Measurements from ENCODE around the gene S100A11.

Gene S100A11

GRCh38 chr1:152039886-152040285 is 3.1 kb upstream of the S100A11 start:
- Histone ChIP-seq H3K36me3 (ENCODE audit: control insufficient read depth in 2 of 2, insufficient read depth in 2 of 2, low read length in 2 of 2) (no peaks in the 10 kb centered on the region), H3K9ac (ENCODE audit: low read length in 2 of 2) (no peak overlapping the region), H3K27ac (ENCODE audit: low read length) (no peak overlapping the region), H3K9me3 (ENCODE audit: control insufficient read depth in 2 of 2, low read length in 2 of 2) (no peaks in the 10 kb centered on the region), H3K4me1 (ENCODE audit: control insufficient read depth, insufficient read depth, low read length) (peaks cover 10% of the 10 kb centered on the region), H3K27me3 (ENCODE audit: control insufficient read depth in 1 of 2, insufficient read depth in 2 of 2, low read length in 2 of 2) (peaks cover 0 to 6% of the 10 kb centered on the region in 2 donors), H3K4me3 (ENCODE audit: low read length in 2 of 2) (no peak overlapping the region)

GRCh38 chr1:152039461-152039860 is 2.7 kb upstream of the S100A11 start:
- no peak overlapping the region for H3K4me3 ChIP-seq (ENCODE audit: low read length in 2 of 2)

GRCh38 chr1:152038871-152039270 is 2.1 kb upstream of the S100A11 start:
- Histone ChIP-seq H3K9ac (ENCODE audit: low read length in 2 of 2) (no peak overlapping the region), H3K27me3 (ENCODE audit: control insufficient read depth in 1 of 2, insufficient read depth in 2 of 2, low read length in 2 of 2) (peaks cover 0 to 6% of the 10 kb centered on the region in 2 donors), H3K27ac (ENCODE audit: low read length) (no peak overlapping the region), H3K9me3 (ENCODE audit: control insufficient read depth in 2 of 2, low read length in 2 of 2) (no peaks in the 10 kb centered on the region), H3K36me3 (ENCODE audit: control insufficient read depth in 2 of 2, insufficient read depth in 2 of 2, low read length in 2 of 2) (no peaks in the 10 kb centered on the region), H3K4me3 (ENCODE audit: low read length in 2 of 2) (no peak overlapping the region), H3K4me1 (ENCODE audit: control insufficient read depth, insufficient read depth, low read length) (peaks cover 12% of the 10 kb centered on the region)

More at GRCh38 chr1:152039461-152039860, 2.7 kb upstream of the S100A11 start:
- no peaks in the 10 kb centered on the region for H3K9me3 ChIP-seq (ENCODE audit: control insufficient read depth in 2 of 2, low read length in 2 of 2)
- H3K9ac ChIP-seq (ENCODE audit: low read length in 2 of 2) = no peak overlapping the region
- no peak overlapping the region for H3K27ac ChIP-seq (ENCODE audit: low read length)
- H3K4me1 ChIP-seq (ENCODE audit: control insufficient read depth, insufficient read depth, low read length) = peaks cover 12% of the 10 kb centered on the region
- no peaks in the 10 kb centered on the region for H3K36me3 ChIP-seq (ENCODE audit: control insufficient read depth in 2 of 2, insufficient read depth in 2 of 2, low read length in 2 of 2)
- H3K27me3 ChIP-seq (ENCODE audit: control insufficient read depth in 1 of 2, insufficient read depth in 2 of 2, low read length in 2 of 2) = peaks cover 0 to 6% of the 10 kb centered on the region in 2 donors

GRCh38 chr1:152035539-152036266 is 1.1 kb downstream of the S100A11 start:
- peak overlapping the region; percentile 84 to 90 for H3K4me3 ChIP-seq (ENCODE audit: low read length in 2 of 2)
- H3K27me3 ChIP-seq (ENCODE audit: control insufficient read depth in 1 of 2, insufficient read depth in 2 of 2, low read length in 2 of 2) = no peaks in the 10 kb centered on the region
- peak overlapping the region; percentile 90 for H3K9ac ChIP-seq (ENCODE audit: low read length in 2 of 2)
- H3K4me1 ChIP-seq (ENCODE audit: control insufficient read depth, insufficient read depth, low read length) = peaks cover 12% of the 10 kb centered on the region
- peaks cover 5 to 7% of the 10 kb centered on the region in 2 donors for H3K36me3 ChIP-seq (ENCODE audit: control insufficient read depth in 2 of 2, insufficient read depth in 2 of 2, low read length in 2 of 2)
- H3K27ac ChIP-seq (ENCODE audit: low read length) = peak overlapping the region; percentile 76
- H3K9me3 ChIP-seq (ENCODE audit: control insufficient read depth in 2 of 2, low read length in 2 of 2) = no peaks in the 10 kb centered on the region

GRCh38 chr1:152034654-152035538 is 1.9 kb downstream of the S100A11 start:
- Histone ChIP-seq H3K9me3 (ENCODE audit: control insufficient read depth in 2 of 2, low read length in 2 of 2) (no peaks in the 10 kb centered on the region), H3K27me3 (ENCODE audit: control insufficient read depth in 1 of 2, insufficient read depth in 2 of 2, low read length in 2 of 2) (no peaks in the 10 kb centered on the region), H3K36me3 (ENCODE audit: control insufficient read depth in 2 of 2, insufficient read depth in 2 of 2, low read length in 2 of 2) (peaks cover 5 to 7% of the 10 kb centered on the region in 2 donors), H3K4me3 (ENCODE audit: low read length in 2 of 2) (peak overlapping the region; percentile 84 to 90), H3K27ac (ENCODE audit: low read length) (peak overlapping the region; percentile 31), H3K9ac (ENCODE audit: low read length in 2 of 2) (peak overlapping the region; percentile 21 to 90), H3K4me1 (ENCODE audit: control insufficient read depth, insufficient read depth, low read length) (peaks cover 12% of the 10 kb centered on the region)

GRCh38 chr1:152034324-152034653 is 2.5 kb downstream of the S100A11 start:
- Histone ChIP-seq H3K27ac (ENCODE audit: low read length) (peak overlapping the region; percentile 31), H3K9me3 (ENCODE audit: control insufficient read depth in 2 of 2, low read length in 2 of 2) (no peaks in the 10 kb centered on the region), H3K36me3 (ENCODE audit: control insufficient read depth in 2 of 2, insufficient read depth in 2 of 2, low read length in 2 of 2) (peaks cover 5 to 7% of the 10 kb centered on the region in 2 donors), H3K9ac (ENCODE audit: low read length in 2 of 2) (no peak overlapping the region), H3K4me3 (ENCODE audit: low read length in 2 of 2) (peak overlapping the region in 1 of 2 donors; percentile 84), H3K27me3 (ENCODE audit: control insufficient read depth in 1 of 2, insufficient read depth in 2 of 2, low read length in 2 of 2) (no peaks in the 10 kb centered on the region), H3K4me1 (ENCODE audit: control insufficient read depth, insufficient read depth, low read length) (peaks cover 12% of the 10 kb centered on the region)

GRCh38 chr1:152029929-152030211 is 6.9 kb downstream of the S100A11 start:
- Histone ChIP-seq H3K9me3 (ENCODE audit: control insufficient read depth in 2 of 2, low read length in 2 of 2) (no peaks in the 10 kb centered on the region), H3K9ac (ENCODE audit: low read length in 2 of 2) (no peak overlapping the region), H3K27me3 (ENCODE audit: control insufficient read depth in 1 of 2, insufficient read depth in 2 of 2, low read length in 2 of 2) (no peaks in the 10 kb centered on the region), H3K36me3 (ENCODE audit: control insufficient read depth in 2 of 2, insufficient read depth in 2 of 2, low read length in 2 of 2) (peaks cover 5 to 7% of the 10 kb centered on the region in 2 donors), H3K4me3 (ENCODE audit: low read length in 2 of 2) (no peak overlapping the region), H3K4me1 (ENCODE audit: control insufficient read depth, insufficient read depth, low read length) (peaks cover 2% of the 10 kb centered on the region), H3K27ac (ENCODE audit: low read length) (no peak overlapping the region)

GRCh38 chr1:152029144-152029928 is 7.5 kb downstream of the S100A11 start:
- no peak overlapping the region for H3K9ac ChIP-seq (ENCODE audit: low read length in 2 of 2)

GRCh38 chr1:152026895-152027294 is 9.9 kb downstream of the S100A11 start:
- H3K27ac ChIP-seq (ENCODE audit: low read length) = no peak overlapping the region
- H3K9me3 ChIP-seq (ENCODE audit: control insufficient read depth in 2 of 2, low read length in 2 of 2) = no peaks in the 10 kb centered on the region
- no peak overlapping the region for H3K9ac ChIP-seq (ENCODE audit: low read length in 2 of 2)
- H3K27me3 ChIP-seq (ENCODE audit: control insufficient read depth in 1 of 2, insufficient read depth in 2 of 2, low read length in 2 of 2) = no peaks in the 10 kb centered on the region
- no peaks in the 10 kb centered on the region for H3K4me1 ChIP-seq (ENCODE audit: control insufficient read depth, insufficient read depth, low read length)
- H3K4me3 ChIP-seq (ENCODE audit: low read length in 2 of 2) = no peak overlapping the region
- peaks cover 0 to 2% of the 10 kb centered on the region in 2 donors for H3K36me3 ChIP-seq (ENCODE audit: control insufficient read depth in 2 of 2, insufficient read depth in 2 of 2, low read length in 2 of 2)

More at GRCh38 chr1:152029144-152029928, 7.5 kb downstream of the S100A11 start:
- no peaks in the 10 kb centered on the region for H3K9me3 ChIP-seq (ENCODE audit: control insufficient read depth in 2 of 2, low read length in 2 of 2)
- H3K4me3 ChIP-seq (ENCODE audit: low read length in 2 of 2) = no peak overlapping the region
- H3K36me3 ChIP-seq (ENCODE audit: control insufficient read depth in 2 of 2, insufficient read depth in 2 of 2, low read length in 2 of 2) = peaks cover 5 to 7% of the 10 kb centered on the region in 2 donors
- no peaks in the 10 kb centered on the region for H3K27me3 ChIP-seq (ENCODE audit: control insufficient read depth in 1 of 2, insufficient read depth in 2 of 2, low read length in 2 of 2)
- no peaks in the 10 kb centered on the region for H3K4me1 ChIP-seq (ENCODE audit: control insufficient read depth, insufficient read depth, low read length)
- no peak overlapping the region for H3K27ac ChIP-seq (ENCODE audit: low read length)

GRCh38 chr1:152024223-152024622 is 12.6 kb downstream of the S100A11 start:
- Histone ChIP-seq H3K27ac (ENCODE audit: low read length) (no peak overlapping the region), H3K9me3 (ENCODE audit: control insufficient read depth in 2 of 2, low read length in 2 of 2) (no peaks in the 10 kb centered on the region), H3K27me3 (ENCODE audit: control insufficient read depth in 1 of 2, insufficient read depth in 2 of 2, low read length in 2 of 2) (no peaks in the 10 kb centered on the region), H3K36me3 (ENCODE audit: control insufficient read depth in 2 of 2, insufficient read depth in 2 of 2, low read length in 2 of 2) (no peaks in the 10 kb centered on the region), H3K4me1 (ENCODE audit: control insufficient read depth, insufficient read depth, low read length) (no peaks in the 10 kb centered on the region), H3K4me3 (ENCODE audit: low read length in 2 of 2) (no peak overlapping the region), H3K9ac (ENCODE audit: low read length in 2 of 2) (no peak overlapping the region)
